Stimulated activated naive CD4-positive, alpha-beta T cell (primary cell): ENCODE measurements around the gene CPEB4.

Experiments
- DNase-seq, 6 experiments: peaks; one replicate each; lab custom pipeline; 2025; lab: John Stamatoyannopoulos, UW

CPEB4 gene

DNA sequence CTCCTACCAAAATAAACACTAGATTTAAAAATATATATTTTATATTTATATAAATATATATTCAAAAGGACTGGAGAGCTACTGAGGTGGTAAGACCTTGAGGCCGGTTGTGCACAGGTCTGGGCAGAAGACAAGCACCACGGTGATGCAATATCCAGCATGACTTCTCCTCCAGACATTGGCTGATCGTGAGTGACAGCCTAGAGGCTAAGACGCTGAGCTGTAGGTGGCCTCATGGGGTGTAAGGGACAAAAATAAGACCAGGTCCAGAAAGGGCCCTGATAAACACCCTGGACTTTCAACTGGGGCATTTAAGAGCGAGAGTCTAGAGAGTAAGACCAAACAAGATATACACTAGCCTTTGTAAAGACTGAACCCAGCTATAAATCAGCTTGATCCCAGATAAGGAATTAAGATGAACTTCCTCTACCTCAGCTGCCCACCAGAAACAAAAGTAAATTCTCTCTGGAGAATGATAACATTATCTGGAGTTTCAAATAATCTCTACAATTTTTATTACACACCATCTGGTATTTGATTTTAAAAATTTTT lies 86.6 kb downstream of the CPEB4 start:
- DNase-seq, result no peak

DNA sequence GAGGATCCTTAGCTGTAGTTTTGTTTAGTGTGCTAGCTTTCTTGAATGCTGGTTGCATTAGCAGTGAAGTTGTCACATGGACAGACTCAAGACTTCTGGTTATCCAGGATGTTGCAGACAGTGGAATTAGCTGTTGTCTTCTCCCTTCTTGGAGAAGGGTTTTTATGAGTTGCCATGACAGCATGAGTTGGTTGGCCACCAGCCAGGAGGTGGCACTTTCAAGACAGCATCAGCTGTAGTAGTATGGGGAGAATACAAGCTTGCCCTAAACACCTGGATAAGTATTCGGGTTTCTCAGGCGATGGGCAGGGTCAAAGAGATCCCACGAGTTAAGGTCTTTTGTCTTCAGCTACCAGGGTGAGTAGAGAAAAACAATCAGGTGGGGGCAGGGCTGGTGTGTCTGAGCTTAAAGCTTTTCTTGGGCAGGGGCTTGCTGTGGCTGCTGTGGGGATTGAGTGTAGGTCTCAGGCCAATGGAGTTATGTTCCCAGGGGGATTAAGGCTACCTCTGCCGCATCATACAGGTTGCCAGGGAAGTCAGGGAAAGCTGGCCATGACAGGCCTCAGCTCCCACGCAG lies 93.1 kb downstream of the CPEB4 start:
- DNase-seq, result no peak

DNA sequence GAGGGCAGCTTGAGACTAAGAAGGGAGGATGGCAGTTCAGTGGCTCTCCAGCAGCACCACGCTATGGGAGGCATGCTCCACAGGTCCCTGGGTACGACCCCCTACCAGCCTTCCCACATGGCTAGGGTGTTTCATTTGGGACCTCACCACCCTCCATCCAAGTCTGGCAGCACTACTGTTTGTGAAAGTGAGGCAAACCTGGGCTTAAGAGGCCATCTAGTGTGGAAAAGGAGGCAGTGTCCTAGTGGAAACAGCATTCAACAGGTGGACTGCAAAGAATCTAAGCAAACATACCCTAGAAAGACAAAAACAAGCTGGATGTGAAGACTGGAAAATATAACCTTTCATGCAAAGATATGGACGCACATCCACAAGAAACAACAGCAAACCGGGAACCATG lies 96.1 kb downstream of the CPEB4 start:
- no peak for DNase-seq

DNA sequence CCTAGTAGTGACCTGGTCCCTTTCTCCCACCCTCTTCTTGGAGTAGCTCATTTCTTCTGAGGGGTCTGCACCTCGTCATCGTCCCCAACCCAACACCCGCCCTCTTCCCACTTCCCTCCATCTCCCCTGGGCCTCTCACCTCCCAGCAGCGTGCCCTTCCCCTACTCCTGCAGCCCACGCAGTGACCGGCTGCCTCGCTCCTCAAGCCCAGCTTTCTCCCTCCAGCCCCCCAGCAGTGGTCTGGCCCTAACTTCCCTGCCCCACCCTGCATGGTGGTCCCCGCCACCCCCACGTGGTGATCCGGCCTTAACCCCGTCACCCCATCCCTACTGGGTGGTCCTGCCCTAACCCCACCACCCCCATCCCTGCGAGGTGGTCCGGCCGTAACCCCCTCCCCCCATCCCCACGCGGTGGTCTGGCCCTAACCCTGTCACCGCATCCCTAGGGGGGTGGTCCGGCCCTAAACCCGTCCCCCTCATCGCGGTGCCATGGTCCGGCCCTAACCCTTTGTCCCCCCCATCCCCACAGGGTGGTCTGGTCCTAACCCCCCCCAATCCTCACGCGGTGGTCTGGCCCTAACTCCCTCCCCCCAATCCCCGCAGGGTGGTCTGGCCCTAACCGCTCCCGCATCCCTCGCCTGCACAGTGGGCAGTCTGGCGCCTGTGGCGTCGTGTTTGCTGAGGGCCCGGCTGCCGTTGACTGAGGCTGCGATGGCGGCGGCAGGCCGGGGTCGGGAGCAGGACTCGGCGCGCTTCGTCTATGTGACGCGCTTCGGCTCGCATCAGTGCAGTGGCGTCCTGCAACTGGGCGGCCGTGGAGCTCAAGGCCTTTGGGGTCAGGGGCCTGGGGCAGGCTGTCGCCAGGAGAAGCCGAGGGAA lies 100.6 kb downstream of the CPEB4 start, which contains the start of gene C5orf47:
Gene C5orf47 (plus strand): TSS at position 617 of the 878 bp plus-strand sequence. CDS start 94 bp downstream, at position 711.
- no peak for DNase-seq

DNA sequence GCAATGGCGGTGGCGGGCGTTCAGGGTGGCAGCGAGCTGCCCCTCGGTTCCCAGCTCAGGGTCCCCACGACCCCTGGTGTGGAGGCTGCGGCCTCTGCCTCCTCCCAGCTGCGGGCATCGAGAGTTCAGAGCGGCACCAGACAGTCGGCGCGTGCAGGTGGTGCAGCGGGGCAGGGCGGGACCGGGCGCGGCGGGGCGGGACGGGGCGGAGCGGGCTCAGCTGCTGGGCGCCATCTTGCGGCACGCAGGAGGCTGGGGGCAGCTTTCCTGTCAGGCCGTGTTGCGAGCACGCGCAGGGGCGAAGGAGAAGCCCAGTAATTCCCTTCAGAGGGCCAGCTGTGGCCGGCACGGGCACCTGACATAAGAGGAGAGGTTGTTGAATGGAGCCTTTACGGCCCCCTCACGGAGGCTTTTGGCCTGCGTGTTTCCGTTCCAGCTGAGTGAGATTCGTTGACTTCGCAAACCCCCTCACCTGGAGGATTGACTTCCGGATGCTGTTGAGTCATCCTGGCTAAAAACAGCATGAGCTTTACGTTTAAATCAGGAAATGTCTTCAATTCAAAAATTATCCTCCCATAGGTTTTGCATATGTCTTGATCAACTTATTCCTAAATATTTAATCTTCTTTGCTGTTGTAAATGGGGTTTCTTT lies 101.4 kb downstream of the CPEB4 start:
- DNase-seq, result no peak

DNA sequence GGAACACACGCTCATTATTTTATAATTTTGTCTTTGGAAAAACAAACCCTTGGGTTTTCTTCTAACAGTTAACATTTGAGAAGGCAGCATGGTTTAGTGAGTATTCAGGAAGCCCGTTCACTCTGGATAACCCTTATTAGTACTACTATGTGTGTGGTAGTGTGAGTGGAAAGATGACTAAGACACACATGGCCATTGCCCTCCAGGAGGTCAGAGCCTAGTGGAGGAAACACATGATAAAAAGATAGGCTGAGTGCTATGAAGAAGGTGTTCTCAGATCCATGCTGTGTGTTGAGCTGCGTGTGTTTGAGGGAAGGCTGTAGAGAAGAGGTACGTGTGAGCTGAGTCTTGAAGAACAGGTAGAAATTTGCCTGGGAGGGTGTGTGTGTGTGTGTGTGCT lies 109.2 kb downstream of the CPEB4 start:
- DNase-seq, result no peak

DNA sequence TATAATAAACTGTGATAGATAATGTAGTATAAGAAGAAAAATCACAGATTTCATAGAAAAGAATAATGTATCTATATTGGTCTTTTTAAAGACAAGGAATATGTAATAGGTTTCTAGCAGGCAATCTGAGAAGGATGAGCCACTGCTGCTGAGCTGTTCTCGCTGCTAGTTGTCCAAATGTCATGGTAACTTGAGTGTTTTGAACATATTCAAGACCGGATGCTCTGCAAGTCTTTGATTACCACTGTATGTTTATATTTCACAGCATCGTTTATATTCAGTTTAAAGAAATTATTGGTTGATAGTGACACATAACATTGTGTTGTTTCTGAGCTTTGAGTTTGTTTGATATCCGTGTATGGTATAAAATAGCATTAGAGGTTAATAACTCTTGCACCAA lies 110.4 kb downstream of the CPEB4 start:
- no peak for DNase-seq

DNA sequence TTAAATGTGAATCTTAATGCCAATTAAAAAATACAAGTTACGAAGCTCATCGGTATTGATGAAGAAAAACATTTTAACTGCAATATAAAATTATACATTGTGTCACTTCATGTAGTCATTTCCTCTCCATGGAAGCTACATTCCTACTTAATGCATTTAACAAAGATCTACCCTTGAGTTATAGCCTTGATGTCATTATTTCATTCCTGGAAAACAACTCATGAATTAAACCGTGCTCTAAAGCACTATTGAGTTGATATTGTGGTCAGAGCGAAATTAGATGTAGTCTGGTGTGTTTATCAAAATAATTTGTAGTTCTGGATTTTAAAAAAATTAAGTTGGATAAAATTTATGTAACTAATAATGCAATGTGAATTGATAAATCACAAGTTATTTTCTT lies 111.9 kb downstream of the CPEB4 start:
- DNase-seq, result no peak

DNA sequence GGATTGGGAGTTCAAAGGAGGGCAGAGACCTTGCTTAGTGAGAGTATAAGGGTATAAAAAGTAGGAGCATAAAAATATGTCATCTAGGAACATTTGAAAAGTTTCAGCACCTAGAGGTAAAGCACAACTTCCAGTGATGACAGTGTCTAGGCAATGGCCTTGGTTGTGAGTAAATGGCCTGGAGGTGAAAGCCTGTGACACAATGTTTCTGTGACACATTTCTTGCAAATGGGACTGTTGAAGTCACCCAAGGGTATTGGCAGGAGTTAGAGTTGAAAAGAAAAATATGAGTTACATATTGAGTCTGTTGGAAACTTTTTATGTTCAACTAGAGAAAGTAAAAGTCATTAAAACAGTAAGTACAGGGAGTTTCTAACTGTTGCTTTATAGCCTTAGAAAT lies 115.6 kb downstream of the CPEB4 start:
- DNase-seq, result no peak

DNA sequence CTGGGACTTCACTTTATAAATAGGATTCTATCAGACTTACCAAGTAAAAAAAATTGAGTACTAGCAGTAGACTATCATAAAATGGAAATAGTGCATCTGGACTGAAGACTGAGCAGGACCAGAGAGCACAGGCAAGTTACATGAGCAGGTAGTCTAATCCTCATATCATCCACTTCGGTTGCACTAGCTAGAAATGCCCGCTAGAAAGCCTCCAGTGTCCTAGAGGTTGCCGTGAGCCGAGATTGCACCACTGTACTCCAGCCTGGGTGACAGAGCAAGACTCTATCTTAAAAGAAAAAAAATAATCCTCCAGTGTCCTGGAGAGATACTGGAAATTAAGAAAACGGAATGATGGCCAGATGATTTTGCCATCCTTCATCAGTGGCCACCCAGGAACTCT lies 120.8 kb downstream of the CPEB4 start:
- no peak for DNase-seq

DNA sequence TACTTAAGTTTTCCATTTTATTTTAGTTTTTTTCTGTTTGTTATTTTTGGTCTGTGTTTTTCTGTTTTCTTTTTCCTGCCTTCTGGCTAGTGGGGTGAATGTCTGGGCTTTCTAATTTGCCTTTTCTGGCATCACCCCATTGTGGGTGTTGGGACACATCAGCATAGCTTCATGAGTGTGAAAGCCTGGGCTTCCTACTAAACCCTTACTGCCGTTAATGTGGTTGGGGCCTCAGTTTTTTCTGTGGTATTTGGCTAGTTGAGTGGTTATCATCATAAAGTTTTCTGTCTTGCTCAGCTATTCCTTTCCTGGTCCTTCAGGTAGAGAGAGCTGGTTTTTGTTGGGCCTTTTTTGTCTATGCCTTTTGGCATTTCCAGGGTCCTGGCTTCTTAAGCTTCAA lies 122.2 kb downstream of the CPEB4 start:
- no peak for DNase-seq

DNA sequence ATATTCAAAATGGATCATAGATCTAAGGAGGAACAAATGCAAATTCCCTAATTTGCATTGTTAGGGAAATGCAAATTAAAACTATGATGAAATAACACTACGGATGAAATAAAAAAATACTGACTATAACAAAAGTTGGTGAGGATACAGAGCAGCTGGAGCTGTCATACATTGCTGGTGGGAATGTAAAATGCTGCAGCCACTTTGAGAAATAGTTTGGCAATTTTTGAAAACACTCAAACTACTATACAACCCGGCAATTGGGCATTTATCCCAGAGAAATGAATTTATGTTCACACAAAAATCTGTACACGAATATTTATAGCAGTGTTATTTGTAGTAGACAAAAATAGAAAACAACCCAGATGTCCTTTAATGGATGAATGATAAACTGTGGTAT lies 123.3 kb downstream of the CPEB4 start:
- DNase-seq, result no peak
